Measurements from ENCODE around the gene LRIG1.

Gene LRIG1

GRCh38 chr3:66438046-66438445 lies 62.8 kb downstream of the LRIG1 start:
- H3K27me3 ChIP-seq, result no peaks in the 10 kb centered on the region

GRCh38 chr3:66437341-66437929 lies 63.4 kb downstream of the LRIG1 start:
- Histone ChIP-seq H3K36me3 (no peaks in the 10 kb centered on the region), H3K4me1 (ENCODE audit: control insufficient read depth in 1 of 2, insufficient read depth in 1 of 2, low read depth in 1 of 2, low read length in 1 of 2) (peaks cover 40 to 42% of the 10 kb centered on the region in 2 experiments)
- no peak for TF ChIP-seq CTCF (IDR thresholded peaks at IDR 0.05)

More at GRCh38 chr3:66438046-66438445, 62.8 kb downstream of the LRIG1 start:
- no peak overlapping the region for H3K27ac ChIP-seq
- no peaks in the 10 kb centered on the region for H3K36me3 ChIP-seq
- no peak overlapping the region for H3K4me3 ChIP-seq (ENCODE audit: low read depth in 1 of 2, low read length in 1 of 2)
- TF ChIP-seq CTCF (IDR thresholded peaks at IDR 0.05), result no peak
- peaks cover 45 to 46% of the 10 kb centered on the region in 2 experiments for H3K4me1 ChIP-seq (ENCODE audit: control insufficient read depth in 1 of 2, insufficient read depth in 1 of 2, low read depth in 1 of 2, low read length in 1 of 2)
- H3K9me3 ChIP-seq, result no peaks in the 10 kb centered on the region

GRCh38 chr3:66435989-66436388 lies 64.8 kb downstream of the LRIG1 start:
- Histone ChIP-seq H3K4me1 (ENCODE audit: control insufficient read depth in 1 of 2, insufficient read depth in 1 of 2, low read depth in 1 of 2, low read length in 1 of 2) (peaks cover 26 to 27% of the 10 kb centered on the region in 2 experiments), H3K27me3 (no peaks in the 10 kb centered on the region), H3K27ac (no peak overlapping the region), H3K4me3 (ENCODE audit: low read depth in 1 of 2, low read length in 1 of 2) (no peak overlapping the region), H3K36me3 (no peaks in the 10 kb centered on the region), H3K9me3 (no peaks in the 10 kb centered on the region)
- no peak for TF ChIP-seq CTCF (IDR thresholded peaks at IDR 0.05)

More at GRCh38 chr3:66437341-66437929, 63.4 kb downstream of the LRIG1 start:
- Histone ChIP-seq H3K9me3 (no peaks in the 10 kb centered on the region), H3K4me3 (ENCODE audit: low read depth in 1 of 2, low read length in 1 of 2) (no peak overlapping the region), H3K27me3 (no peaks in the 10 kb centered on the region), H3K27ac (no peak overlapping the region)

GRCh38 chr3:66434726-66435125 lies 66.1 kb downstream of the LRIG1 start:
- no peaks in the 10 kb centered on the region for H3K9me3 ChIP-seq
- H3K27me3 ChIP-seq, result no peaks in the 10 kb centered on the region
- peaks cover 13 to 15% of the 10 kb centered on the region in 2 experiments for H3K4me1 ChIP-seq (ENCODE audit: control insufficient read depth in 1 of 2, insufficient read depth in 1 of 2, low read depth in 1 of 2, low read length in 1 of 2)
- H3K27ac ChIP-seq, result no peak overlapping the region
- no peaks in the 10 kb centered on the region for H3K36me3 ChIP-seq
- H3K4me3 ChIP-seq (ENCODE audit: low read depth in 1 of 2, low read length in 1 of 2), result no peak overlapping the region
- no peak for TF ChIP-seq CTCF (IDR thresholded peaks at IDR 0.05)

GRCh38 chr3:66433522-66433782 lies 67.4 kb downstream of the LRIG1 start:
- no peak for TF ChIP-seq CTCF (IDR thresholded peaks at IDR 0.05)
- Histone ChIP-seq H3K27ac (peak overlapping the region; percentile 12), H3K4me1 (ENCODE audit: control insufficient read depth in 1 of 2, insufficient read depth in 1 of 2, low read depth in 1 of 2, low read length in 1 of 2) (peaks cover 7 to 9% of the 10 kb centered on the region in 2 experiments), H3K4me3 (ENCODE audit: low read depth in 1 of 2, low read length in 1 of 2) (no peak overlapping the region), H3K9me3 (no peaks in the 10 kb centered on the region), H3K36me3 (no peaks in the 10 kb centered on the region), H3K27me3 (no peaks in the 10 kb centered on the region)

Measured in neutrophil (primary cell).